ENCODE data around the gene CRYBG1.
"Not testable (repeated sequence)": the region's sequence is repeated elsewhere in the genome, so short reads cannot be mapped to it uniquely, and the experiment has no call there.

Gene CRYBG1

DNA sequence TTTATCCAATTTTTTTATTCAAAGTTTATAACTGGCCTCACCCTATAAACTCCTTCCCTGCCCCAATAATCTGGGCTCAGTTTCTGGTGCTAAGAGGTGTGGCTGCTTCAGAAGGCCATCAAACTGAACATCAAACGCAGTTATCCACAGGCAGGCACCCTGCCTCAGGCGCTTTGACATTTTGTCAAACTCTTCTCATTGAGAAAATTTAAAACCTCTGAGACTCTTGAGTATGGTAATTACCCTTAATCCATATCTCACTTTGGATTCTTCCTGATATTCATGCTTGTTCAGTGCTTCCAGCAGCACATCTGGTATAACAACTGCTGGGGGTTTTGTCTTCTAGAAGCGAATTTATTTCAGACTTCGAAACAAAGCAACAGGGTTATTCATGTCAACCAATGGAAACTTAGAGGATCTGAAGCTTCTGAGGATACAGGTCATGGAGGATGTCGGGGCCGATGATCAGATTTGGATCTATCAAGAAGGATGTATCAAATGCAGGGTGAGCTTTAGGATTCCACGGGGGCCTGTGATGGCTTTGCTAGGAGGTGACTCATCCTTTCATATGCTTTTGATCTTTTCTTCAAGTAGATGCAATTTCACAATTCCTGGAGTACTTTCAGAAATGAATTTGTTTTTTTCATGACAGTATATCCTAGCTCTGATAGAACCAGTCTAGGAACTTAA, 200.6 kb downstream of the CRYBG1 start:
- no peak for DNase-seq

DNA sequence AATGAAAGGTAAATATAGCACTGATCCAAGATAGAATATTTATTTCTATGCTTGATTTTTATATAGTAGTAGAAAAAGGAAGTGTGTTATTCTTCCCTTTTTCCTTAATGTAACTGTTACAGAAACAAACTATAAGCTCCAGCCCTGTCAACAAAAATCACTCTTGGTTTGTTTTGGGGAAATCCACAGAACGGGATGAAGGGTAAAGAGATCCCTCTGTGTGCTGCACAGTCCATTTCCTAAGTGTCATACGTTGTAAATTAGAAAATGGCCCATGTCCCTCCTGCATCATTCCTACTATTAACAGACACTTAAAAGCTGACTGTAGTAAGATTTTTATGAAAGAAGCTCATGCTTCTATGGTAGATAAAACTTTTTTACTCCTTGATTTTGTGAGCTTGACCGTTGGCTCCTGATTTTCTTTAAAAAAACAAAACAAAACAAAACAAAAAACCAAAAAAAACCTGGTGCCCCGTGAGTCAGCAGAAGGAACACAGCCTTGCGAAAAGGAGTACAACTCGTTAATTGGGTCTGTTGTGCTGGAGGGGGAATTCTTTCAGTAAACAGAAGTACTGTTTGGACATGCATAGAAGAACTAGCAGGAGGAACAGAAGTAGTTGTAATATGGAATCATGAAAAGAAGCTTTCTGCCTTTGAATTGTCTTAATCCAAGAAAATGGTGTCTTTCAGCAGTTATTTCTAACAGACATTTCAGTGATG, 201.3 kb downstream of the CRYBG1 start:
- no peak for DNase-seq

GRCh38 chr6:106563614-106564013, 203.1 kb downstream of the CRYBG1 start:
- DNase-seq, result no peak

- DNase-seq, result no peak
Measured at GRCh38 chr6:106564476-106564875, 204.0 kb downstream of the CRYBG1 start.

GRCh38 chr6:106568530-106568929, 208.0 kb downstream of the CRYBG1 start:
- no peak for DNase-seq

DNA sequence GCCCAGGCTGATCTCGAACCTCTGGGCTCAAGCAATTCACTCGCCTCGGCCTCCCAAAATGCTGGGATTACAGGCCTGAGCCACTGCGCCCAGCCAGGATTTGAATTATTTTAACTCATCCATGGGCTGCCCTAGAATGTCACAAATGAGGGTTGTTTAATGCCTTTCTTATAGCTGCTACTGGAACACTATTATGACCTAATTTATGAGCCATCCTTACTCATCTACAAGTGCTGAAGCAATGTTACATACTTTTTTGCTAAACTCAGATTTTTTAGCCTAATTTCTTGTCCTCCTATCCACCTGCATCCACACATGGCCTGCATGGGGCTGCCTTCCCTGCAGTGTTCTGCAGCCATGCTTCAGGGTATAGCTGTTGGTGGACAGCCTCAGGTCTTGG, 208.9 kb downstream of the CRYBG1 start:
- no peak for DNase-seq

GRCh38 chr6:106572436-106572835, 211.9 kb downstream of the CRYBG1 start:
- DNase-seq, result no peak

DNA sequence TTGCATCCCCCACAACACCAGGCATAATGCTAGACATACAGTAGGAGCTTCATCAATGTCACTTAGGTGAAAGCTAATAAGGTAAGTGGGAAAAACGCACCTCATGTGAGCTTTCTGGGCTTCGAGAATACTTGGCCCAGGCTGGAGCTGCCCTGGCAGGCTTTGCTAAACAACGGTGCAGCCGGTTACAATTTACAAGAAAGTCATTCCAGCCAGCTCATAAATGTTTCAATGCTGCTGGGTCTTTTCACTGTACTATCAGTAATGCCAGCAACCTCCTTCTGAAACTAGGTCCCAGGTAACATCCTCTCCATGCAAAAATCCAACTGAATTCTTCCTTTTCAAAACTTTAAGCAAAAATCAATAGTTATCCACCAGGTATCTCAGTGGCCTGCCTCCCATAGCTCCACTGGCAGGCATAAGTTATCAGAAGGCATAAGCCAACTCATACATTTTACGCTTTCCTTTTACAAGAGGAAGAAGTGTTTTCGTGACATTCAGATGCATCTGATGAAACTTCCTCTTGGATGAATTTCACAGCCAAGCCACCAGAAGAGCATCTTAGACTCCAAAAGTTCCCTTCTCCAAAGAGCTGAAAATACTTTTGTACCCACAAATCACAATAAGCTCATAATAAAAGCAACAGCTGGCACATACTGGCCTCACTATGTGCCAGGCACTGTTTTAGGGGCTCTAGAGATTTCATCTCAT, 212.5 kb downstream of the CRYBG1 start:
- DNase-seq, result no peak

DNA sequence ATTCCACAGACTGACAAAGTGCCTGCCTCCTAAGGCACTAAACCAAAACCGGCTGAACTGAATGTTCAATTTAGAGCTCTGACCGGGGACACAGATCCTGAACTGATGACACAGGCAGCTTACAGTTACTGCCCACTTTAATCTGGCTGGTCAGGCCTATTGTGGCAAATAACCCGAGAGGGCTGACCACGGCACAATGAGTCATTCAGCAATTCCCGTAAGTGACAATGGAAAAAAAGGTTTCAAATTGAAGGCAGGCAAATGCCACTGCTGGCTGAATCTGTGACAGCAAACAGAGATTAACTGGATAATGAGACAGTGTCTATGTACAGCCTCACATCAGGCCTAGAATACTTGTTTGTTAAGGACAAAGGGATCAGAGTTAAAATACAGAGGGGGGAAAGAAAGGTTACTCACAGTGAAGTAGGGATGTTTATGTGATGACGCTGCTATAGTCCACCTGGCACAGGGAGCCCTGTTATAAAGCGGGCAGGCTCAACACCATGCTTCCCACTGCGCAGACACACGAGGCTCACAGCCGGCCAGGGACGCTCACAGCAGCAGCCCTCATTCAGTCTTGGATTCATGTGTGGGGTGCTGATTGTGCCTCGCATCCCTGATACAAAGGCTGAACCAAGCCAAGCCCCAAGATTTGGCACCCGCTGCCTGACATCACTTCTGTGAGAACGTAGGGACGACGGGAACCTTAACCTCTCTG, 214.4 kb downstream of the CRYBG1 start:
- no peak for DNase-seq

DNA sequence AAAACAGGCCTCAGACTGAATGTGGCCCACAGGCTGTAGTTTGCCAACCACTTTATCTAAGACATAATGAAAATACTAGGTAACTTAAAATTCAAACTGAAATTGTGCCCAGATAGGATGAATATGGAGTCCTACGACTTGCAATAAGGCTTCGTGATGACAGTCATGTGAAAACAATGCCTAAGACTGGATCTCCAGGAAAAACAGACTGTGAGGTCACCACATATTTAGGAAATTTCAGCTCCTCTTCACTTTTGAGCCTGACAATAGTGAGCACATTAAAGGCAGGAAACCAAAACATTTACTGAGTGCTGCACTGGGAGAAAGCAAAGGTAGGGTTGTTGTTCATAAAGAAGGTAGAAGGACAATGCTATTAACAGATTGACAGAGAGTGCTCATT, 218.8 kb downstream of the CRYBG1 start:
- no peak for DNase-seq

DNA sequence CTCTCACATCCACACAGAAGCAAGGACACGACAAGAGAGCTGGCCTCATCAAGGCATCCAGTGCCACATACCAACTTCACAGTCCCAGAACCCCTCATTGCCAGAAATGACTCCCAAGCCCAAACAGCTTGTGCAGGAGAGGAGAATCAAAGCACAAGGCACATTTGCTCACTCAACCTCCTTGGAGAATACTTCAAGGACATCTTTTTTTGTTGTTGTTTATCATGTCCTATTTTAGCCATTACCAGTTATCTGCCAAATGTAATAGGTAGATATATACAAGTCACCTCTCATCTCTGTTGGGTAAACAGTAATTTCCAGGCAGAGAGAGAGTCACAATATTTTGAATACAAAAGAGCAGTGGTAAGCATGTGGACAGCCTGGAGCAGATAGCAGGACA, 221.0 kb downstream of the CRYBG1 start:
- no peak for DNase-seq

DNA sequence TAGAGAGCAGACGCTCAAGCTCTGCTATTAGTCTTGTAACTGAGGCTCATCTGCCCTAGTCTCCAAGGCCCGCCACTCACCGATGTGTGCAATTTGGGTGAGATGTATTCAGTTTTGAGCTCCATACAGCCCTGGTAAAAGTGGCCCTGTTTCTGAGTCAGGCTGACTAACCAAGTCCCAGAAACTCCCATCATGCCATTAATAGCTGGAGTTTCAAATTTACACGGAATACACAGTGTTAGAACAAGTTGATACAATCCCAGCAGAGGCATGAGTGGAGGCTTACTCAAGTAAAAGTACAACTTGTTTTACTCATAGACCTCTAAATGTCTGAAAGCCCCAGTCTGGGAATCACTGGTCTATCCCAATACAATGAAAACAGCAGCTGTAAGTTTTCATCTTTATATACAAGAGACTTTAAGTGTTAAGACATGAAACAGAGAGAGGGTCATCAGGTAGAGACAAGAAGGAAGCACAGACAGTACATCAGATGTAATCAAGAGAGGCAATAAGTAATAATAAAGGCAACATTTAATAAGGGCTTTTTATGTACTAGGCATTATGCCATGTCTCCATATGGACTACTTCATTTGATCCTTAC, 226.4 kb downstream of the CRYBG1 start:
- DNase-seq, result no peak

- DNase-seq, result not testable (repeated sequence)
Measured at GRCh38 chr6:106588937-106589336, 228.4 kb downstream of the CRYBG1 start.

DNA sequence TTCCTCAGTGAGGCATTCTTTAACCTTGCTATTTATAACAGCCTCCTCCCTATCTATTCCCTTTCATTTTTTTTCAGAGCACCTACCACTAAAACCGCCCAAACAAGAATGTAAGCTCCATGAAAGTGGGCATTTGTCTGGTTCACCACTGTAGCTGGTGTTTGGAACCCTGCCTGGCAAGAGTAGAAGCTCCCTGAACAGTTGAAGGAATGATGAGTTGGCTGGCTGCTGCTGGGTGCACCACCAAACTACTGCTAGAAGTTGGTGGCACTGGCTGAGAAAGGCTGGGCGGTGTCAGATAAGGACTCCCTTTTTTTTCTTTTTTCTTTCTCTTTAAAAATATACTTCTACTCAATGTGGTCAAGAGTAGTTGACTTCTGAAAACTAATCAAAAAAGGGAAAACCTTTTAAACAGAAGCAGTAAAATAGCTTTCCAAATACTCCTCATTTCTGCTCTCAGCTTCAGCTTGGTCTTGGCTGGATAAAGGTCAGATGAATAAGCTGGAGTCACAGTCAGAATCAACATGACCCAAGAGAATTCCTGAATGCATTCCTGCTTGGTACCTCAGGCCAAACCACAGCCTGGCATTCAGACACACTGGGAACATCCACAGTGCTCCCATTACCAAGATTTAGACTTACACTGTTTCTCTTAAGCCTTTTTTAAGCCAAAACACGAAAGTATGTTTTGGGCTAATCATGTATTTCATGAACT, 230.8 kb downstream of the CRYBG1 start:
- no peak for DNase-seq

DNA sequence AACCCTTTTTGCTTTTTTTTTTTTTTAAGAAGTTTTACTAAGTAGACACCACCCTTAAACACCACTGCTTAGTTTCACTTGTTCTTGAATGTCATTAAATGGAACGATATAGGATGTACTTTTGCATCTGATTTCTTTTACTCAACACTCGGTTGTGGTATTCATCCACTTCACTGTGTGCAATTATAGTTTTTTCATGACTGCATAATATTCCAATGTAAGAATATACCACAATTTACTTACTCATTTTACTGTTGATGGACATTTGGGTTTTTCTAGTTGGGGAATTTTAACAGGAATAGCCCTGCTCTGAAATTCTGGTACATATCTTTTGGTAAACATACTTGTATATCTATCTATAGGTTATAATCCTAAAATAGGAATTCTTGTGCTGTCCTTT, 238.9 kb downstream of the CRYBG1 start:
- no peak for DNase-seq

DNA sequence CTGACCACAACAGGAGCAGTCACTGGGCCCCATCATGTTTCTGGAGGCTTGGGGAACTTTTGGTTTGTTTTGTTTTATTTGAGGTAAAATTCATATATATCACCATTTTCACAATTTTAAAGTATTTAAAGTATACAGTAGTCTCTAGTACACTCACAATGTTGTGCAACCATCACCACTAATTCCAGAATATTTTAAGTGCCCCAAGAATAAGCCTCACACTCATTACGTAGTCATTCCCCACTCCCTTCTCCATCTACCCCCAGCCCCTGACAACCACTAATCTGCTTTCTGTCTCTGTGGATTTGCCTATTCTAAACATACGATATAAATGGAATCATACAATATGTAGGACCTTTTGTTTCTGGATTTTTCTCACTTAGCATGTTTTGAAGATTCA, 239.8 kb downstream of the CRYBG1 start:
- DNase-seq, result no peak

- DNase-seq, result no peak
Measured at GRCh38 chr6:106608080-106608668, 247.7 kb downstream of the CRYBG1 start.

DNA sequence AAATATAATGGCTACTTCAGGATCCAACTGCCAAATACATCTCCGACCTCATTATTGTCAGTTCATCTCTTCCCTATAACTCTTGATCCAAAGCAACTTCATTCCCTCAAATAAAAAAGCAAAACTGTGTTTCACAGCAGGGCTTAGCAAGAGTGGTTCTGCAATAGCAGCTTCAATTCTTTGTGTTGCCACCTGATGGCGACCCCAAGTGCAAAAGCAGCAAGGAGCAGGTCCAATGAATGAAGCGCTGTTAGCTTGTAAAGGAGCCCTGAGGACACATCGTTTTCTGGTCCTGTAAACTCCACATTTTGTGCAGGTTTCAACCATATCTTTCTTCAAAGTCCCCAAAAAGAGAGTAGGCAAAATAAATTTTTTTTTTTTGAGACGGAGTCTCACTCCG, 249.2 kb downstream of the CRYBG1 start:
- no peak for DNase-seq

DNA sequence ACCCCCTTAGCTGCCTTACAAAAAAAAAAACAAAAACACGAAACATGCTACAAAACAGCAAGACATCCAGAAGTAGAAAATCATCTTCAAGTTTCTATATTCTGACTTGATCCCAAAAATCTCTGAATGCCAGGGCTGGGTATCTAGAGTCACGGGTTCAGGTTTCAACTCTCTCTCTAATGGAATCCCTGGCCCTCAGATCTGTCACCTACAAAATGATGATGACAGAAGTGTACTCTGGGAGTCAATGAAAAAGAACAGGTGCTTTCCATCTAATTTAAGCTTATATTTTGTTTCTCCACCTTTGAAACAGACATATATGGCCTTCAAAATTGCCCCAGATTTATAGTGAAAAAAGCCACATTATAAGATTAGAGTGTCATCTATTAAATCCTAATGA, 250.5 kb downstream of the CRYBG1 start:
- no peak for DNase-seq

DNA sequence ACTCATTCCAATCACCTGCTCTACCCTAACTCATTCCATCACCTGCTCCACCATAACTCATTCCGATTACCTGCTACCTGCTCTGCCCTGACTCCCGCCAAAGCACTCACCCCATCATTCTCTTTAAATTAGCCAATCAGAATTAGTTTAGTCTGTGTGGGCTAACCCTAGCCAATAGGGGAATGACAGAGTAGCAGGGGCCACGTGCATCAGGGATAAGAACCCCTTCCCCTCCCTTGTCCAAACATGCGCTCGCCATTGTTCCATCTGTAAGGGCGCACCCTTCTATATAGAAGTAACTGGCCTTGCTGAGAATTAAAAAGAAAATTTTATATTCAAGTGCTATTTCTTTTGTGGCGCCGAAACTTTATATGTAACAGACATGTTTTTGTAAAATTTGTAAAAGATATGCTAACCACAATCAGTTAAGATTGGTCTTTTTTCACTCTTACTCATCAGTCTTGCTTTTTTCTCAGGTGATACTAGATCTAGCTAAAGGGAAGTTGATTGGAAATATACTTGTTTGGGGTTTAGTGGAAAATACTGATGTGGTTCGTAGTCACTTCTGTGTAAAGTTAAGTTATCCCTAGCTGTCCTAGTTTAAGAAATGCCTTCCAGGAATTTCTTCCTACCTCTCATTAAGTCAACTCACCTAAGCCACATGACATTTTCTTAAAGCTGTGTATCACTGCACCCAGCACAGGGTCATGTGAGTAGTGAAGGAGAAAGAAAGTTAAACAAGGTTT, 252.3 kb downstream of the CRYBG1 start:
- DNase-seq, result no peak

GRCh38 chr6:106613590-106613989, 253.1 kb downstream of the CRYBG1 start:
- DNase-seq, result no peak

Data from activated T-cell treated with anti-CD3 and anti-CD28 coated beads, Interleukin-2, amount 50 U/mL, for 1 hour (primary cell).